Measurements from ENCODE around the gene TNFRSF1A. TPM values are rescaled to one million over a fixed set of nuclear protein-coding genes. Genes with fewer than 3 reads are reported as not detected.

TNFRSF1A gene
- polyA plus RNA-seq, 1 donor from 2014 or later, result 4.5 TPM

DNA sequence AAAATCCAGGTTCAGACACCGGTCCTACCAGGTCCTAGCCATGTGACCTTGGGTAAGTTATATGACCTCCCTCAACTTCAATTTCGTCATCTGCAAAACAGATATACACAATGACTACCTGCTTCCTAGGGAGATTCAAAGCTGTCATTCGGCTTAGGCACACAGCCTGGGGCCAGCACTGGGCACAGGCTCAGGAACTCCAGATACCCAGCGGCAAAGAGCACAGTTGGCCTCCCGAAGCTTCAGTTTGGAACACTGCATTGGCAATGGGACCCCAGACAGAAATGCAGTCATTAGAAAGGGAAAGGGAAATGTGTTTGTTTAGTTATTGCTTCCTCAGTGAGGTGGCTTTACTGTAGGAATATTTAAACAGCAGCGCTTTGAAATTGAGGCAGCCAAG is 20.0 kb downstream of the TNFRSF1A start:
- Histone ChIP-seq H3K27ac (ENCODE audit: low read length) (no peak overlapping the region), H3K4me2 (ENCODE audit: low read length) (no peak overlapping the region), H3K9me3 (ENCODE audit: low read length) (no peaks in the 10 kb centered on the region), H3K36me3 (ENCODE audit: insufficient read depth, low read length) (no peaks in the 10 kb centered on the region), H2AFZ (ENCODE audit: low read depth, low read length) (no peak overlapping the region), H3K27me3 (ENCODE audit: insufficient read depth, low read depth, low read length) (no peaks in the 10 kb centered on the region), H4K20me1 (ENCODE audit: insufficient read depth) (no peaks in the 10 kb centered on the region), H3K9ac (ENCODE audit: low read length) (no peak overlapping the region), H3K79me2 (replicated peaks; ENCODE audit: insufficient read depth, low read length) (no peaks in the 10 kb centered on the region), H3K9me2 (ENCODE audit: insufficient read depth, low read length) (no peaks in the 10 kb centered on the region), H3K4me3 (ENCODE audit: low read length) (no peak overlapping the region), H3F3A (ENCODE audit: insufficient read depth, low read length, poor library complexity, severe bottlenecking) (no peaks in the 10 kb centered on the region)
- TF ChIP-seq, protein P1, sequence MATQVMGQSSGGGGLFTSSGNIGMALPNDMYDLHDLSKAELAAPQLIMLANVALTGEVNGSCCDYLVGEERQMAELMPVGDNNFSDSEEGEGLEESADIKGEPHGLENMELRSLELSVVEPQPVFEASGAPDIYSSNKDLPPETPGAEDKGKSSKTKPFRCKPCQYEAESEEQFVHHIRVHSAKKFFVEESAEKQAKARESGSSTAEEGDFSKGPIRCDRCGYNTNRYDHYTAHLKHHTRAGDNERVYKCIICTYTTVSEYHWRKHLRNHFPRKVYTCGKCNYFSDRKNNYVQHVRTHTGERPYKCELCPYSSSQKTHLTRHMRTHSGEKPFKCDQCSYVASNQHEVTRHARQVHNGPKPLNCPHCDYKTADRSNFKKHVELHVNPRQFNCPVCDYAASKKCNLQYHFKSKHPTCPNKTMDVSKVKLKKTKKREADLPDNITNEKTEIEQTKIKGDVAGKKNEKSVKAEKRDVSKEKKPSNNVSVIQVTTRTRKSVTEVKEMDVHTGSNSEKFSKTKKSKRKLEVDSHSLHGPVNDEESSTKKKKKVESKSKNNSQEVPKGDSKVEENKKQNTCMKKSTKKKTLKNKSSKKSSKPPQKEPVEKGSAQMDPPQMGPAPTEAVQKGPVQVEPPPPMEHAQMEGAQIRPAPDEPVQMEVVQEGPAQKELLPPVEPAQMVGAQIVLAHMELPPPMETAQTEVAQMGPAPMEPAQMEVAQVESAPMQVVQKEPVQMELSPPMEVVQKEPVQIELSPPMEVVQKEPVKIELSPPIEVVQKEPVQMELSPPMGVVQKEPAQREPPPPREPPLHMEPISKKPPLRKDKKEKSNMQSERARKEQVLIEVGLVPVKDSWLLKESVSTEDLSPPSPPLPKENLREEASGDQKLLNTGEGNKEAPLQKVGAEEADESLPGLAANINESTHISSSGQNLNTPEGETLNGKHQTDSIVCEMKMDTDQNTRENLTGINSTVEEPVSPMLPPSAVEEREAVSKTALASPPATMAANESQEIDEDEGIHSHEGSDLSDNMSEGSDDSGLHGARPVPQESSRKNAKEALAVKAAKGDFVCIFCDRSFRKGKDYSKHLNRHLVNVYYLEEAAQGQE (IDR thresholded peaks at IDR 0.05; ENCODE audit: borderline replicate concordance), result no peak
- no peak for TF ChIP-seq RAD21 (conservative IDR thresholded peaks at IDR 0.05)

DNA sequence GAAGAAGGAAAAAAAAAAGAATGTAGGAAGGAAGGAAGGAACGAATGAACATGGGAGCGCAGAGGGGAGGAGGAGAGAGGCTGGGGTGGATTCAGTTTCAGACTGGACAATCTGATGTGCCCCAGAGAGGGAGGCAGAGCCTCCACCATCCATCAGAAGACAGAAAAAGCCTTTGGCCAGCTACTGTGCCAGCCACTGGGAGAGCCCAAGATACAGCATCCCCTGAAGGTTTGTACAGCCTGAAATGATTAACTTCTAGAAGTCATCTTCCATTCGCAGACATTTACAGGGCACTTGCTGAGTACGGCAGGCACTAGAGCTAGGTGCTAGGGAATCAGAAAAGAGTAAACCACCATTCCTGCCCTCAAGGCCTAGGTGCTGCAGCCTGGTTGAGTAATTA is 22.4 kb downstream of the TNFRSF1A start:
- Histone ChIP-seq H3K4me3 (ENCODE audit: low read length) (no peak overlapping the region), H3K79me2 (replicated peaks; ENCODE audit: insufficient read depth, low read length) (no peaks in the 10 kb centered on the region), H3K27ac (ENCODE audit: low read length) (no peak overlapping the region), H3K9ac (ENCODE audit: low read length) (no peak overlapping the region), H4K20me1 (ENCODE audit: insufficient read depth) (no peaks in the 10 kb centered on the region), H3K36me3 (ENCODE audit: insufficient read depth, low read length) (no peaks in the 10 kb centered on the region), H3K4me2 (ENCODE audit: low read length) (no peak overlapping the region), H3F3A (ENCODE audit: insufficient read depth, low read length, poor library complexity, severe bottlenecking) (no peaks in the 10 kb centered on the region), H2AFZ (ENCODE audit: low read depth, low read length) (no peak overlapping the region), H3K9me2 (ENCODE audit: insufficient read depth, low read length) (no peaks in the 10 kb centered on the region), H3K9me3 (ENCODE audit: low read length) (no peaks in the 10 kb centered on the region), H3K27me3 (ENCODE audit: insufficient read depth, low read depth, low read length) (no peaks in the 10 kb centered on the region)
- TF ChIP-seq, protein P1 (IDR thresholded peaks at IDR 0.05; ENCODE audit: borderline replicate concordance), result no peak
- TF ChIP-seq SMC3 (conservative IDR thresholded peaks at IDR 0.05; ENCODE audit: poor library complexity) (no peak), RAD21 (conservative IDR thresholded peaks at IDR 0.05) (no peak), EZH2 (IDR thresholded peaks at IDR 0.05; ENCODE audit: borderline replicate concordance, insufficient read depth, low read length, poor library complexity, severe bottlenecking) (no peak), MXI1 (conservative IDR thresholded peaks at IDR 0.05; ENCODE audit: poor library complexity, severe bottlenecking) (no peak), EP300 (conservative IDR thresholded peaks at IDR 0.05; ENCODE audit: poor library complexity, severe bottlenecking) (no peak), CTCF (IDR thresholded peaks at IDR 0.05; ENCODE audit: poor library complexity, severe bottlenecking) (no peak), TAF1 (IDR thresholded peaks at IDR 0.05; ENCODE audit: low read depth) (no peak), POLR2AphosphoS5 (IDR thresholded peaks at IDR 0.05) (no peak)
